ENCODE data around the gene RXRG. TPM values are rescaled to one million over a fixed set of nuclear protein-coding genes. Genes with fewer than 3 reads are reported as not detected.

The RXRG gene
- total RNA-seq, 1 experiment from 2014 or later = not detected

GRCh38 chr1:165474196-165474595 is 29.3 kb upstream of the RXRG start:
- Mint-ChIP-seq H3K4me3 (no peak overlapping the region), H3K36me3 (ENCODE audit: insufficient read depth in 1 of 3, low read depth in 3 of 3) (no peaks in the 10 kb centered on the region; a peak in 1 of 7 replicates), H3K4me1 (0 out of 4 replicates have a peak, but pooled peaks cover 0 to 2% of the 10 kb centered on the region in 2 experiments), H3K27me3 (ENCODE audit: low read depth) (peaks cover 10% of the 10 kb centered on the region), H3K9me3 (no peaks in the 10 kb centered on the region; a peak in 1 of 5 replicates), H3K27ac (no peak overlapping the region)
- Histone ChIP-seq H3T11ph (ENCODE audit: low read length) (no peak overlapping the region), H3K18ac (ENCODE audit: insufficient read length, low read depth, low read length) (no peak overlapping the region), H3K79me2 (ENCODE audit: insufficient read depth, low read length) (no peaks in the 10 kb centered on the region), H3K4me2 (ENCODE audit: insufficient read depth, insufficient read length, low read length) (no peak overlapping the region), H3K79me1 (ENCODE audit: insufficient read depth, low read depth, low read length, poor library complexity, severe bottlenecking) (no peaks in the 10 kb centered on the region), H3K23ac (ENCODE audit: insufficient read length, low read depth, low read length) (no peak overlapping the region), H3K56ac (ENCODE audit: insufficient read length, low read depth, low read length) (no peak overlapping the region), H3K4me1 (ENCODE audit: insufficient read depth, low read length) (no peaks in the 10 kb centered on the region), H3K9ac (ENCODE audit: extremely low read depth, insufficient read length, low read length) (no peak overlapping the region), H2AK5ac (ENCODE audit: insufficient read length, low read length) (no peak overlapping the region), H3K14ac (ENCODE audit: insufficient read depth, low read length) (no peak overlapping the region), H4K5ac (ENCODE audit: insufficient read length, low read depth, low read length) (no peak overlapping the region), H2BK15ac (ENCODE audit: low read depth, low read length) (no peak overlapping the region), H3K27ac (ENCODE audit: insufficient read length, low read depth, low read length) (no peak overlapping the region), H4K91ac (ENCODE audit: insufficient read length, low read depth, low read length) (no peak overlapping the region), H4K8ac (replicated peaks; ENCODE audit: insufficient read length, low read depth, low read length) (no peak overlapping the region), H4K20me1 (ENCODE audit: control insufficient read depth, insufficient read depth, insufficient read length) (no peaks in the 10 kb centered on the region), H2BK120ac (ENCODE audit: low read depth, low read length, poor library complexity, severe bottlenecking) (no peak overlapping the region), H3K4ac (ENCODE audit: low read depth, low read length) (no peak overlapping the region), H3K27me3 (ENCODE audit: insufficient read depth, low read length) (no peaks in the 10 kb centered on the region), H3K9me3 (ENCODE audit: control insufficient read depth, low read depth, low read length) (no peaks in the 10 kb centered on the region), H2BK5ac (ENCODE audit: insufficient read length, low read length) (no peak overlapping the region), H3K23me2 (ENCODE audit: insufficient read length, low read depth, low read length, poor library complexity, severe bottlenecking) (no peaks in the 10 kb centered on the region), H2BK12ac (ENCODE audit: insufficient read length, low read depth, low read length) (no peak overlapping the region), H2AFZ (ENCODE audit: low read length) (no peak overlapping the region), H2BK20ac (ENCODE audit: low read depth, low read length, poor library complexity, severe bottlenecking) (no peak overlapping the region)
- TF ChIP-seq CTCF (conservative IDR thresholded peaks at IDR 0.05) = no peak
- DNase-seq = no peak
- no CpG with 5 or more reads among the region's 2 CpGs for WGBS (ENCODE audit: extremely low coverage, insufficient read length, low lambda C conversion rate)

Data from H9 (cell line).